ENCODE data around the gene MNX1.

MNX1 gene

DNA sequence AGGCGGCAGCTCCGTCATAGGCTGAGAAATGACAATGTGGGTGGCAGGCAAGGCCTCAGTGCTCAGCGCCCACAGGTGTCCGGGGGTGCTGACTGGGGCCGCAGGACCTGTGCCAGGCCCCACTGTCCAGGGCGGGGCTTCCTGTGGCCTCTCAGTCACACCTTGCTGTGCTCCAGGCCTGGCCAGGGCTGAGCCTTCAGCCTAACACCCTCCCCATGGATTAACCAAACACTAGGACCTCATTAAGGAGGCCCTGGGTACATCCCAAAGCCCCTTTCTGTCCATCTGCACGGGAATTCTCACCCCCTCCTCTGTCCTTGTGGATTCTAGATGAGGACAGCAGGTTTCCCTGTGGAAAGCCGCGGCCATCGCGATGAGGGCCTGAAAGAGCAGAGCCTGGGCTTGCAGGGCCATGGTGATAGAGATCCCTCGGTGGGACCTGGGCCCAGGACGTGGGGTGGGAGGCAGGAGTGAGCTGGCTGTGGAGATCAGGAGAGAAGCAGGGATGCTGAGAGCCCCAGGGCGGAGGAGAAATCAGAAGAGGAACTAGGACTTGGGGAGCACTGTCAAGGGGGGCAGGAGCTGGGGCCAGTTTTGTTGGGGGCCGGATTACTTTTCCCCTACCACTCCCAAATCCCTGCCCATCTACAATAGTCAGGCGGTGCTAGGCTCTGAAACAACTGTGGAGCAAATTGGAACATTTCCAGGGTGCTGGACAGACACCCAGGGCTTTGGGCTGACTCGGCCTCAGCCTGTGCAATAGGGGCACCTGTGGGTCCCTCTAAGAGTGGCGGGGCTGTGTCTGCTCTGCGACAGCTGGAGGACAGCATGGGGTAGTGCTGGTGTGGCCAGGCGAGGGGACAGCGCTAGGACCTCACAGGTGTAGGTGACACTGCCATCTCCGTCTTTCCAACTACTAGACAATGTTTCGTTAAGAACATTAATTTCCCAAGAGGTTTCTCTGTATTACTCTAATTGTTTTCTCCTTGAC, 23.3 kb upstream of the MNX1 start:
- DNase-seq (ENCODE audit: extremely low spot score, insufficient read length, low read depth) = no peak
- no peak for FAIRE-seq

DNA sequence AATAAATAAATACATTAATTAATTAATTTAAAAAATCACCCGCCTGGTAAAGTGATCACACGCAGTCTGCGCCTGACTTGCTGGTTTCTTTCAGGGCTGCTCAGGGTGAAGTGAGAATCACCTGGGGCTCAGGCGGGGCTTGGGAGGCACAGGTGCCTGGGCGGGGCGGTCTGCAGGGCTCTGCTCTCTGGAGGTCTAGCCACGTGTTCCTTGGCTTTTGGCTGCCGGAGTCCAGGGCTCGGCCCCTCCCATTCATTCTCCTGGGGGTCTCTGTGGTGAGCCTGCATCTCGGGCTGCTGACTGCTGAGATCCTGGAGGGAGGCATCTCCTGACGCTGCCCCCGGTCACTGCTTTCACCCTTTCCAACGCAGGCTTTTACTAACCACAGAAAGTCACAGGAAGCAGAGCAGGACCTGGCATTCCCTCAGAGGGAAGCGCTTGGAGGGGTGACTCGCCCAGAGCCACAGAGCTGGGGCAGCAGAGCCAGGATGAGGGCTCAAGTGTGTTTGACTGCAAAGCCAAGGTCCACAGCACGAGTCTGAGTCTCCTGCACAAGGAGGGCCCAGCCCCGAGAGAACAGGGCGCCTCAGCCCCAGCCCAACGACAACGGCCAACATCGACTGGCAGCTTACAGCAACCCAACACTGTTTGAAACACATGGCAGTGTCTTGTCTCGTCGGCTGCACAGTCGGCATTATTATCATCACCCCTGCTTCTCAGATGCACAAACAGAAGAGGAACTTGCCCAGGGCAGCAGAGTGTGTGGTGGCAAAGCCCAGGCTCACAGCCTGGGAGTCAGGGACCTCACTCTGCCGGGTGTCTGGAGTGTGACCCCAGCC, 22.4 kb upstream of the MNX1 start:
- FAIRE-seq = no peak
- DNase-seq (ENCODE audit: extremely low spot score, insufficient read length, low read depth) = no peak

DNA sequence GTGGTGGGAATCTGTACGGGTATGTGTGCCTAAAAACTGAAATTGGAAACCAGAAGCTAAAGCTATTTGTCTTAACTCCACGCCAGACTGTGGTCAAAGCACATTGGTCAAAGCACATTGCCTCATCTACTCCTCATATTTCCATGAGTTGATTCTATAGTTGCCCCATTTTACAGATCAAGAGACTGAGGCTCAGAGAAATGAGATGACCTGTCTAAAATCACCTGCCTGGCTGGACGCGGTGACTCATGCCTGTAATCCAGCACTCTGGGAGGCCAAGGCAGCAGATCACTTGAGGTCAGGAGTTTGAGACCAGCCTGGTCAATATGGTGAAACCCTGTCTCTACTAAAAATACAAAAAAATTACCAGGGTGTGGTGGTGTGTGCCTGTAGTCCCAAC, 21.7 kb upstream of the MNX1 start:
- no peak for FAIRE-seq

DNA sequence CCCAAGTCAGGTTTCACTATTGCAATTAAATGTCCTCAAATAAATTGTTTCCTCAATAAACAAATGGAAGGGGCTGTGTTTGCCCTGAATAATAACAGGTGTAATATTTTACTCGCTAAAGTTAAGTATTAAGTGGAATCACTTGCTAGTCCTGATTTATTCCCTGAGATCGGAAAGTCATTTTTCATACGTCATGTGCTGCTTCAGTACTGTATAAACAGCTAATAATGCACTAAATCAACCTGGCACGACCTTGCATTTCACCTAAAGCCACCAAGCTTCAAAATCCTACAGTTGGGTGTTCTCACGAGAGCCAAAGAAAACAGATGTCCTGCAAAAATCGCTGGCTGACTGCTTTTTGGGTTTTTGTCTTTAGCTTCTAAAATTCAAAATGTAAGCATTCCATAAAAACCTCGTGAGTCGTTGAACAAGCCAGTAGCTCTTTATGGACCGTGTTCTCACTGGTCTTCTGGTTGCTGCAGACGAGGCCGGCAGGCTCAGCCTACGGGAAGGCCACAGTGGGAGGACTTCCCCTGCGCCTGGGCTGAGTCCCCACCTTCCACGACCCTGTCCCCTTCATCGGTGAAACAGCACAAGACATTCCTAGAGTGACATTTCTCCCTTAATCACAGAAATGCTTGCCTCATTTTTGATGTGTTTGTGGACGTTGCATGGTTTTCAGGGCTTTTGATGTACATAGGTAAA, 17.9 kb upstream of the MNX1 start:
- no peak for DNase-seq (ENCODE audit: extremely low spot score, insufficient read length, low read depth)
- no peak for FAIRE-seq

More for the DNA sequence above, 21.7 kb upstream of the MNX1 start:
- DNase-seq (ENCODE audit: extremely low spot score, insufficient read length, low read depth) = no peak

DNA sequence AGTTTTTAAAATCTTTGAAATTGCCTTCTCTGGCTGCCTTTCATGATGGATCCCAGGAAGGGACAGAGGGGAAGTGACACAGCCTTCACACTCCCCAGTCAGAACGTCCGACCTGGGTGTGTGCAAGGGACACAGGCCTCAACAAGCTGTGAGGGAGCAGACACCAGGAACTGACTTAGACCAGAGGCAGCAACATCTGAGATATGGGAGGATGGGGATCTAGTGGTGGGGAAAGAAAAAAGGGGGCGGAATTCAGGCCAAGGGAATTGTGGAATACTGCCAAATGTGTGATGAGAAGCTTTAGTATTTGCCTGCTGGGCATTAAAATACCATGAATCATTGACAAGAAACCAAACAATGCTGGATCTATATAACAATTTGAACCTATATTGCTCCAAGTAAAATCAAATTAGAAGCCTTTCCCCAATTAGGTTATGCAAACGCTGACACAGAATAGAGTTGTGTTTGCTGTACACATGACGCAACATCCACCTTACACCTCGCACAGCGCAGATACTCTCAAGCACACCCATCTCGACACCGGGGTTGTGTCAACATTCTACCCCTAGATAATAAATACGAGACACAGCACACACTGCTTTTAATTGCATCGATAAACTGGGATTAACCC, 17.2 kb upstream of the MNX1 start:
- DNase-seq (ENCODE audit: extremely low spot score, insufficient read length, low read depth) (no peak), FAIRE-seq (no peak)

DNA sequence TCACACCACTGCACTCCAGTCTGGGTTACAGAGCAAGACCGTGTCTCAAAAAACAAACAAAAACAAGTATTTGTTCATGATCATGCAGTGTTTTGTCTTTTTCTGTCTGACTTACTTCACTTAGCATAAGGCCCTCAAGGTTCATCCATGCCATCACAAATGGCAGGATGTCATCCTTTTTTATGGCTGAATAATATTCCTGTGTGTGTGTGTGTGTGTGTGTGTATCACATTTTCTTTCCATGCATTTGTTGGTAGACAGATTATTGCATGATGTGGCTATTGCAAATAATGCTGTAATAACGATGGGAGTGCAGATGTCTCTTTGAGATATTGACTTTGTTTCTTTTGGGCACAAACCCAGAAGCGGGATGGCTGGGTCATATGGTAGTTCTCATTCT, 14.3 kb upstream of the MNX1 start:
- no peak for FAIRE-seq
- no peak for DNase-seq (ENCODE audit: extremely low spot score, insufficient read length, low read depth)

DNA sequence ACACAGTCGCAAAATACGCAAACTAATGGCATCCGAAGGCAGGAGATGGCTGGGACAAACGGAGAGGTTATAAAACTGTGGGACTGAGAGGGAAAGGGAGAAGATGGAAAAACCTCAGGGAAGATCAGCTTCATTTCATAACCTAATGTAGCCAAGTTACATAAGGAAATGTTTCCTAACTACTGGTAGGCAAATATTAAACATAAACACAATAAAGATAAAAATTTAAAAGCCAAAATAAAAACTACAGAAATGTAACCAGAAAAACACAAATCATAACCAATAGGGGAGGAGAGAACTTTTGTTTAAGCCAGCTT, 13.1 kb upstream of the MNX1 start:
- DNase-seq (ENCODE audit: extremely low spot score, insufficient read length, low read depth) (no peak), FAIRE-seq (no peak)

DNA sequence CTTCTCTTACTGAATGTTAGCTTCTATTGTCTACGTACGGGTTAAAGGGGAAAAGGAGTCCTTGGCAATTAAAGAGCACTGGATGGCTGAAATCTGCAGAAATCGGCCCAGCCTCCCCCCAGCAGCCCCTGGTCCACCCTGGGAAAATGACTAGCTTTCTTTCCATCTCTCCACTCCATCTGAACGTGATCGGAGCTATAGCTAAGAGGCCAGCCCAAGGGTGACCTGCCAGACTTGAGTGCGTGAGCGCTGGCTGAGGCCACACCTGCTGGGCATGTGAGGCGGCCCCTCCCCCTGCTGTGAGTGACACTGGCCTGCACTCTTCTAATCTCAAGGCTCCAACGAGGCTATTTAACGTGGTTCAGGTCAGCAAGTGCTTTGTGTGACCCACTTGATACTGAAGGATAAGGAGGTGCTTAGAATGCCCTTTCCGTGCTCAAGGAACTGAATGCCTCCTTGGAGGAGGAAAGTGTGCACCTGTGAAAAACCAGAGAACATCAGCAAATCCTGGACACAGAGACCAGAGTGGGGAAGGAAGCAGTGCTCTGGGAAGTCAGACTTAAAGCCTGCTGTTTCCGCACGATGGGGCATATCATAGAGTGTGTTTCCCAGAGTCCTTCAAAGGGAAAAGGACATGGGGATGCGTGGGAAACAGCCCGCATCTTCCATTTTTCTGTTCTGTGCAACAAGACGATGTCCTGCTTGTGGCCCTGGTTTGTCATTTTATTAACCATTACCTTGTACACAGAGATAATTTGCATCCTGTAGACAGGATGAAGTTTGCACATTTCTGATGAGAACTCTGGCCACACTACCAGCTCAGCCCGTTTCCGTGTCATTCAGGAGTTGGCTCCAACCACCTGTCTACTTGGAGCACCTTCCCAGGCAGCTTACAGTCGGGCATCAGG, 12.5 kb upstream of the MNX1 start:
- DNase-seq (ENCODE audit: extremely low spot score, insufficient read length, low read depth) = no peak
- FAIRE-seq = peak; percentile 59

DNA sequence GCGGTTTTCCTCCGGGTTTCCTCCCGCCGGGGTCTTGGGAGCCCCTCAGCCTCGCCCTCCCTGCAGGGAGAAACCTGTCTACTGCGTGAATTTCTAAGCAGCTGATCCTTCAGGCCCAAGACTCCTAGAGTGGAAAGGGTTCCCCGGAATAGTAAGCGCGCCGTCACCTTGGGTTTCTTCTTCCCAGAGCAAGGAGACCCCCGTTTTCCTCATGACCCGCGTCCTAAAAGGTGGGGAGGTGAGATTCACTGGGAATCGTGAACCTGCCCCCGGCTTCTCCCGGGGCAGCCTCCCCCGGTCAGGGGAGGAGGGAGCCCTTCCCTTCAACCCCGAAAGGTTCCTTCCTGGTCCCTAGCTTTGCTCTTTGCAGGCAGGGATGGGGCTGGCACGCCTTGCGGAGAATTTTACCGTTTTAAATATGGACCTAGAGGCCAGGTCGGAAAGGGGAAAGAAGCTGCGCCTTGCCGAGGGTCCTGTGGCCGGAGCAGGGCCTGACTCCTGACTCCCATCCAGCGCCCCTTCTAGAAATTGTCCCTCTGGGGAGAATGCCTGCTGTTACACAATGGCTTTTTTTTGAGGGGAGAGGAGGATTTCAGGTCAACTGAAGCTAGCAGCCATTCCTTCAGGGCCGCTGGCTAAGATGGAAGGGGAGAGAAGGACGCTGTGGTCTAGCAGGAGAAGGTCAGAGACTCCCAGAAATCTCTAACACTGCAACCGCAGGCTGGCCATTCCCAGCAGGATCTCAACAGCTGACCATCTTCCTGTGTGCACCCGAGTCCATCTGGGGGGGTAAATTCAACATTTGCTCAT, 11.6 kb upstream of the MNX1 start:
- no peak for DNase-seq (ENCODE audit: extremely low spot score, insufficient read length, low read depth)
- no peak for FAIRE-seq

DNA sequence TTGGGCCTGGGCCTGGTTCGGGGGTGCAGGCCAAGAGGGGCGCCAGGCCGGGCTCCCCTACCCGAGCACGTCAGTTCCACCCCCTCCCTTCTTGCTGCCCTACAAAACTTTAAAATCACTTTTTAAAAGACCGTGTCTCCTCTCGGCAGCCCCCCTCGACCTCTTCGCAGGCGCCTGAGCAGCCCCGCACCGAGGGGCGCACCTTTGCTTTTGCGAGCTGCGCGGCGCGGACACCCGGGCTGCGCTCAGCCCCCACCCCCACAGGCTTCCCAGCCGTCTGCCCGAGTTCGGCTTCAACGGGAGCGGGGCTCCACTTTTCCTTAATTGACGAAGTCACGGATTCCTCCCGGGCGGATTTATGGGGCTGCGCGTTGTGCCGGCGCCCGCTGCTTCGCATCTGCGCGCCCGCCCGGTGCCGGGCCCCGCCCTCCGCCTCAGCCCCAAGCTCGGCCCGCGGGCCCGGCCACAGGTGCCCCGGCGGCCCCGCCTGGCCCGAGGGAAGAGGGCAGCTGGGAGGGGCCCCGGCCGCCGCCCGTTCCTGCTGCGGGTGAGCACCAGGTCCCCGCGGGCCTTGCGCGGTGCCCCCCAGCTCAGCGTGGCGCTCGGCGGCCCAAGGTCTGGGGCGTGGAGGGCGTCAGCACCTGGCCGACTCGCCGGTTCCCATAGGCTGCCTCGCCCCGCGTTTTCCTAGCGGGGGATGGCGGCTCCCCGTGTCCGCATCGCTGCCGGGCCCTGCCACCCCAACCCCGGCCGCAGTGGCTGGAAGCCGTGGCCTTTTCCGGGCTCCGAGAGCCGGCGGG, 10.8 kb upstream of the MNX1 start:
- FAIRE-seq (no peak), DNase-seq (ENCODE audit: extremely low spot score, insufficient read length, low read depth) (no peak)

DNA sequence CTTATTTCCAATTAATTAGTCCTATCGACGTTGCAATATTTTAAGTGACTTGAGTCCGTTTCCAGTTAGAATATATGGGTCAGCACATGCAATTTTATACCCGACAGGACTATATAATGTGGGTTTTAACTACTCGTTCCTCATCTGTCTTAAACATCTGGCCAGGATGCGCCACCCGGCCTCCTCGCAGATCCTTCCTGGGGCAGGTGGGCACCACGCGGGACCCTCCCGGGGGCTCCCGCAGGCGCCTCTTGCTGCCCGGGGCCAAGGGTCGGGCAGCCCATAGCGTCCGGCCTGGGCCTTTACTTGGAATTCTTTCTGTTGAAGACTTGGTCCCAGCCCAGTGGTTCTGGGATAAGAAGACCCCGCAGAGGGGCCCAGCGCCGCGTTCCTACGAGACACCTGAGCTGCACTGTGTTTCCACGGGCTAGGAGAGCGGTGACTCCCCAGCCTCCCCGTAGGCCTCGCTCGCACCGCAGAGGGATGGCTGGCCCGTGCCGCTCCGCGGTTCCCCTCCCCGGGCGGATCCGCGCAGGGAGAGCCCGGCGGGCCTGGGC, 10.1 kb upstream of the MNX1 start:
- DNase-seq (ENCODE audit: extremely low spot score, insufficient read length, low read depth) (no peak), FAIRE-seq (no peak)

DNA sequence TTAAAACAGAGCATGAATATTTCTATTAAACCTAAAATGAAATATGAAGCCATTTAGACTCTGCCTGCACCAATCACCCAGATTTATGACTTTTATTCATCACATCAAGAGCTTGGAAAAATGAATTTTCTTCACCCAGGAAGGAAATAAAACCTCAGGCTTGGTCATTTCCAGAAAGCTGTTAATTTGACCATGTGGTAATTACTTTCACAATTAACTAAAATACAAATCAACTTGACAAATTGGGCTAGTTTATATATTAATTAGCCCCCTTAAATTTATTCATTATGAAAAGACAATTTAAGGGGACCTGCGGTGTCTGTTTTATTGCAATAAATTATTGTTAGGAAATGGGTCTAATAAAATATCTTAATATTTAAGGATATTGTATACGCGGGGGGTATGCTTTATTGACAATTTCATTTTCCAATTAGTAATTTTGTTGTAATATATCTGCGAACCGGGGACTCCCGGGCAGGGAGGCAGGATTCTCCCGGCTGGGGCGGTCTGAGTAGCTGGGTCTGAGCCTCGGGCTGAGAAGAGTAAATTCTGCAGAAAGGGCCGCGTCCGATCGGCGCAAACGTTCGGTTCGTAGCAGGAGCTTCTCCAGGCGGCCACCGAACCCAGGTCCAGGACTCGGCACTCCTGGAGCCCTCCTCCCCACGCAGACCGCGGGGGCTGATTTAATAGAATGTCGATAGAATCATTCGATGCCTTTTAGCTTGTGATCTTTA, 9.4 kb upstream of the MNX1 start:
- DNase-seq (ENCODE audit: extremely low spot score, insufficient read length, low read depth) (no peak), FAIRE-seq (no peak)

DNA sequence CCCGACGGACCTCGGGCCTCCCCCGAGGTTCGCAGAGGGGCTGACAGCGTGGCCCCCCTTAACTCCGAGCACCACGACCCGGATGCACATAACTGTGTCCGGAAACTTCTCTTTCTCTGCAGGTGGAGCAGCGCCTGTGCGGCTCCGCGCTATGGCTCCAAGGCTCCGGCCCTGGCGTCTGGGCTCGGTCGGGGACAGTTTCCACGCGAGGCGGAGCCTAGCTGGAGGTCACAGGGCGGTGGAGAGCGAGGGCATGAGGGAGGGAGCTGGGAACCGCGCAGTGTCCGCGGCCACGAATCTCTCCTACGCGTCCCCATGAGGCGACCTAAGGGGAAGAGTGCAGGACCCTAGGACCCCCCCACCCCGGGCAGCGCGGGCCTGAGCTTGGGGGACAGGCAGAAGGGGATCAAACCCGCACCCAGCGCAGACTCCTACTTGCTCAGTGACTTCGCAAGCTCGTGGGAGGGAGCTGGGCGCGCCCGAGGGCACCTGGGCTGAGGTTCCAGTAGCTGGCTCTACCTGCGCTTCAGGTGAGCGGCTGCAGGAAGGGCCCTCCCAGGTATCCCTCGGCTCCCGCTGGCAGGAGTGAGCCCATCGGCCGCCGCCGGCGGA, 8.6 kb upstream of the MNX1 start:
- FAIRE-seq (no peak), DNase-seq (ENCODE audit: extremely low spot score, insufficient read length, low read depth) (no peak)

DNA sequence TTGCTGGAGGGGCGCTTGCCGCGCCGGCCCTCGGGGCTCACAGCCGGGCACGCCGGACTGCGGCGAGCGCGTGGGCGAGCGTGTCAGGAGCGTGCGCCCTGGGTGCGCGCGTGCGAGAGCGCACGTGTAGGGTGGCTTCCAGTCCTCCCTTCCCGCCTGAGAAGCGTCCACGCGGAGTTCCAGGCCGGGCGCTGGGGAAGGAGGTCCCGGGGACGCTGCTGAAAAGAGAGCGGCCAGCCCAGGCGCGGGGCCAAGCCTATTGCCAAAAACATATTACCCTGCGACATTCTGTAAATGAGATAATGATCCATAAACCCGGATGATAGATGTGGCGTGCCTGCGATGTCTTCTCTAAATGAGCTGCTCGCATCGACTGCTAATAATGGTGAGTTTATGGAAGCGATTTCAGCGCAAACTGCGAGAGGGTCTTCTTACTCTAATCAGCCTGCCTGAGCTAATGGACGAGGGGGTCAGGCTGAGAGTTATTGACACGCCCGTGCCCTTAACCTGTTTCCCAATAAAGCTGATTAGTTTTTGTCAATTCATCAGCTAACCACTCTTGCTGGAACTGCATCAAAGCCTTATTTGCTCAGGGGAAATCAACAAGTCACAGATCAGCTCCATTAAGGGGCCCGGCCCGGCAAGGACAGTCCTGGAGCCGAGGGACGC, 8.0 kb upstream of the MNX1 start:
- FAIRE-seq (no peak), DNase-seq (ENCODE audit: extremely low spot score, insufficient read length, low read depth) (no peak)

DNA sequence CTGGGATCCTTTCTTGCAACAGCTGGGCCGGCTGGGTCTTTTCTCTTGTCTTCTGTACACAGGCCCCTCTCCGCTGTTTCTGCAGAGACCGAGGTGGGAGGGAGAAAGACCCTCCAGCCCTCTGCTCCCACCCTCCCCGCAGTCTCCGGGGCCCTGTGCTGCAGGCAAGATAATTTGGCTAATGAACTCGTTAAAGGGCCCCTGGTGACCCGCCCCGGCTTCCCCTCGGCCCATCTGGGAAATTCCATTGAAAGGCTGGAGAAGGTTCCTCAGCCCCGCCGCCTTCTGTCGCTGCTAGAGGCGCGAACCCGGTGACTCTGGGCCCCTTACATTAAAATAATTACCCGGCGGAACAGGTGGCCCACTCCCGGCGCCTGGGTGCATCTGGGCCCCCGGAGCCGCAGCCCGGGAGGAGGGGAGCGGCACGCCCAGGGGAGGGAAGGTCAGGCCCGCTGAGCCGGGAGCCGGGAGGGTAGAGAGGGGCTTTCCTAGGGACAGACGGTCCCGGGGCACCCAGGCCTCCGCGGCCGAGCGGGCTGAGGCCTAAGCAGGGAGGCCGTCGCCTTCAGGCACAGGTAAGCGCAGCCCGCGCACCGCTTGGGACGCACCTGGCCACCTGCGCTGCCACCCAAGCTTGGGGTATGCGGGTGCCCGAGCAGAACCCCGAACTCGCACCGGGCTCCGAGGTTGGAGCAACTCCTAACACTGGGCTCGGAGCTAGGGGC, 7.3 kb upstream of the MNX1 start:
- no peak for DNase-seq (ENCODE audit: extremely low spot score, insufficient read length, low read depth)

More for the DNA sequence above, 7.3 kb upstream of the MNX1 start:
- FAIRE-seq = no peak

Measured in GM18507 (cell line).